ENCODE data around the gene OSBPL9. TPM values are rescaled to one million over a fixed set of nuclear protein-coding genes. Genes with fewer than 3 reads are reported as not detected.

The OSBPL9 gene
- total and polyA plus RNA-seq, 10 of the 15 experiments (the other 5 are each of a cell fraction or from before 2014, with no cell fraction given), result 25.9 to 156 (median 108) TPM

DNA sequence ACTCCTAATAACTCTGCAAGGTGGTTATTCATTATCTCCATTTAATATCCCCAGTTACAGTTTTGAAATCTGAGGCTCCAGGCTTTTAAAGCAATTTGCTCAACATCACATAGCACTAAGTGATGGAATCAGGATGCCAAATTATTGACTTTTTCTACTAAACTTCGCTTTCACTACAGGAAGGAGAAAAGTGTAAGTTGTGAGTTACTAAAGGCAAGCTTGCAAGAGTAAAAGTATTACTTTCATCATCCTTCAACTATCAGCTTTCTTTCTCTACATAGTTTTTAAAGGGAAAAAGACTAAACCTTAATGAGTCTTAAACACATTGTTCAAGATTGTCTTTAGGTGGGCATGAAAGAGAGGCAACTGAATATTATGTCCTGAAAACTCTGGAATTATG lies 1.8 kb downstream of the OSBPL9 start:
- intact Hi-C loops (cut with micrococcal nuclease; ENCODE audit: unreplicated experiment), result no loop called here
- RAD21 ChIA-PET (ENCODE audit: unreplicated experiment), result interaction anchor here (1.0 kb wide), 1 partner anchor 8 kb away, joined by 5 read pairs; no protein-coding TSS in a partner anchor
- Histone ChIP-seq H3K4me3 (no peak overlapping the region), H3K9me3 (replicated peaks; ENCODE audit: control insufficient read depth, insufficient read depth, low read length) (no peaks in the 10 kb centered on the region), H3K4me2 (ENCODE audit: control insufficient read depth, insufficient read depth) (no peak overlapping the region), H3K9ac (ENCODE audit: control insufficient read depth, insufficient read depth, low read length) (no peak overlapping the region), H3K27me3 (replicated peaks in 1 of 2; ENCODE audit: control insufficient read depth in 2 of 2, insufficient read depth in 2 of 2, low read length in 1 of 2) (no peaks in the 10 kb centered on the region), H2AFZ (ENCODE audit: control insufficient read depth, low read depth, low read length) (no peak overlapping the region), H3K36me3 (ENCODE audit: control insufficient read depth in 2 of 2, insufficient read depth in 2 of 2, low read length in 1 of 2) (no peaks in the 10 kb centered on the region), H3K79me2 (ENCODE audit: control insufficient read depth, insufficient read depth, low read length) (peaks cover 10% of the 10 kb centered on the region), H3K27ac (ENCODE audit: control insufficient read depth, insufficient read depth) (no peak overlapping the region), H3K4me1 (ENCODE audit: control insufficient read depth, insufficient read depth, low read length) (no peaks in the 10 kb centered on the region), H4K20me1 (ENCODE audit: control insufficient read depth, insufficient read depth) (no peaks in the 10 kb centered on the region)
- no peak for ATAC-seq
- 0% methylated on average over 1 of the region's 1 CpG for WGBS (ENCODE audit: insufficient coverage, insufficient replicate concordance, low lambda C conversion rate, missing lambda C conversion rate)
- BruUV-seq (replicated peaks), result no TSS peak
- CTCF ChIA-PET, result interaction anchor here (1.4 to 2.5 kb wide), 2 partner anchors 12 to 150 kb away, joined by 3 to 12 read pairs; no protein-coding TSS in a partner anchor
- no peak for DNase-seq (ENCODE audit: low read depth, low spot score)
- SMC1A ChIA-PET (ENCODE audit: uncharacterized antibody, unreplicated experiment), result interaction anchor here (0.6 to 11.9 kb wide), 8 partner anchors 8 to 200 kb away, joined by 3 to 95 read pairs (median 3); no protein-coding TSS in a partner anchor
- POLR2A ChIA-PET, result no interaction called here
- in situ Hi-C loops (cut with MboI), result no loop called here
- TF ChIP-seq MLLT1 (IDR thresholded peaks at IDR 0.05), result no peak
- TF ChIP-seq ZBTB4 (CRISPR knock-in tag; IDR thresholded peaks at IDR 0.05), result no peak
- TF ChIP-seq SMC3 (IDR thresholded peaks at IDR 0.05; ENCODE audit: borderline replicate concordance, low read length), result no peak
- no peak for TF ChIP-seq RAD21 (IDR thresholded peaks at IDR 0.05; ENCODE audit: insufficient read depth, low read depth, low read length)
- no peak for FAIRE-seq
